DMS114 treated with DMSO at 0.1 percent for 48 hours (cell line): ENCODE data around the gene DOCK7.

Experiments used
- DNase-seq: peaks from one replicate; lab custom pipeline; 2025; ENCODE audit not compliant: unreplicated experiment; lab: John Stamatoyannopoulos, UW

Gene DOCK7

GRCh38 chr1:62462370-62462769 lies 225.8 kb downstream of the DOCK7 start:
- no peak for DNase-seq

- DNase-seq, result no peak
Measured at GRCh38 chr1:62457955-62458354, 230.2 kb downstream of the DOCK7 start.

GRCh38 chr1:62452951-62453350 lies 235.2 kb downstream of the DOCK7 start:
- DNase-seq, result no peak

GRCh38 chr1:62450301-62450700 lies 237.9 kb downstream of the DOCK7 start:
- no peak for DNase-seq

- no peak for DNase-seq
Measured at GRCh38 chr1:62448221-62448933, 239.8 kb downstream of the DOCK7 start.

GRCh38 chr1:62444701-62445100 lies 243.5 kb downstream of the DOCK7 start:
- DNase-seq, result no peak

GRCh38 chr1:62439652-62440371 lies 248.4 kb downstream of the DOCK7 start:
- DNase-seq, result no peak

- DNase-seq, result no peak
Measured at GRCh38 chr1:62438163-62438562, 250.0 kb downstream of the DOCK7 start.

- no peak for DNase-seq
Measured at GRCh38 chr1:62437273-62437940, 250.8 kb downstream of the DOCK7 start.

GRCh38 chr1:62436466-62437272 lies 251.5 kb downstream of the DOCK7 start, which contains the start of gene USP1:
USP1 (plus strand) TSS chr1:62437049; CDS start chr1:62439868, 2,819 bp downstream.
- peak; percentile 100 for DNase-seq

GRCh38 chr1:62436039-62436465 lies 252.1 kb downstream of the DOCK7 start:
- no peak for DNase-seq

- no peak for DNase-seq
Measured at GRCh38 chr1:62435231-62436038, 252.8 kb downstream of the DOCK7 start.

GRCh38 chr1:62434618-62435001 lies 253.6 kb downstream of the DOCK7 start:
- no peak for DNase-seq

GRCh38 chr1:62433861-62434617 lies 254.1 kb downstream of the DOCK7 start:
- peak; percentile 15 for DNase-seq

GRCh38 chr1:62429581-62429980 lies 258.6 kb downstream of the DOCK7 start:
- no peak for DNase-seq

- no peak for DNase-seq
Measured at GRCh38 chr1:62428351-62428750, 259.8 kb downstream of the DOCK7 start.

GRCh38 chr1:62426794-62427193 lies 261.4 kb downstream of the DOCK7 start:
- DNase-seq, result no peak

GRCh38 chr1:62426237-62426636 lies 261.9 kb downstream of the DOCK7 start:
- no peak for DNase-seq

GRCh38 chr1:62425041-62425440 lies 263.1 kb downstream of the DOCK7 start:
- no peak for DNase-seq

GRCh38 chr1:62424411-62424810 lies 263.8 kb downstream of the DOCK7 start:
- DNase-seq, result no peak
